GM10266 (cell line): Measurements from ENCODE around the gene KCNH8.

ENCODE experiments used
- DNase-seq: peaks from one replicate; pipeline ENCODE4 v3.0.0; 2012; ENCODE audit errors: extremely low spot score
- TF ChIP-seq, protein P1 (sequence below): IDR thresholded peaks from 2 replicates; pipeline ENCODE4 v1.5.1; 2012; ENCODE audit warnings: mild to moderate bottlenecking, low read depth; ENCODE audit not compliant: control insufficient read depth, insufficient read depth; ENCODE audit errors: missing control alignments

Gene KCNH8

GRCh38 chr3:19173945-19174344, 25.6 kb downstream of the KCNH8 start:
- TF ChIP-seq, protein P1, sequence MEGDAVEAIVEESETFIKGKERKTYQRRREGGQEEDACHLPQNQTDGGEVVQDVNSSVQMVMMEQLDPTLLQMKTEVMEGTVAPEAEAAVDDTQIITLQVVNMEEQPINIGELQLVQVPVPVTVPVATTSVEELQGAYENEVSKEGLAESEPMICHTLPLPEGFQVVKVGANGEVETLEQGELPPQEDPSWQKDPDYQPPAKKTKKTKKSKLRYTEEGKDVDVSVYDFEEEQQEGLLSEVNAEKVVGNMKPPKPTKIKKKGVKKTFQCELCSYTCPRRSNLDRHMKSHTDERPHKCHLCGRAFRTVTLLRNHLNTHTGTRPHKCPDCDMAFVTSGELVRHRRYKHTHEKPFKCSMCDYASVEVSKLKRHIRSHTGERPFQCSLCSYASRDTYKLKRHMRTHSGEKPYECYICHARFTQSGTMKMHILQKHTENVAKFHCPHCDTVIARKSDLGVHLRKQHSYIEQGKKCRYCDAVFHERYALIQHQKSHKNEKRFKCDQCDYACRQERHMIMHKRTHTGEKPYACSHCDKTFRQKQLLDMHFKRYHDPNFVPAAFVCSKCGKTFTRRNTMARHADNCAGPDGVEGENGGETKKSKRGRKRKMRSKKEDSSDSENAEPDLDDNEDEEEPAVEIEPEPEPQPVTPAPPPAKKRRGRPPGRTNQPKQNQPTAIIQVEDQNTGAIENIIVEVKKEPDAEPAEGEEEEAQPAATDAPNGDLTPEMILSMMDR: no peak
- DNase-seq: no peak

DNA sequence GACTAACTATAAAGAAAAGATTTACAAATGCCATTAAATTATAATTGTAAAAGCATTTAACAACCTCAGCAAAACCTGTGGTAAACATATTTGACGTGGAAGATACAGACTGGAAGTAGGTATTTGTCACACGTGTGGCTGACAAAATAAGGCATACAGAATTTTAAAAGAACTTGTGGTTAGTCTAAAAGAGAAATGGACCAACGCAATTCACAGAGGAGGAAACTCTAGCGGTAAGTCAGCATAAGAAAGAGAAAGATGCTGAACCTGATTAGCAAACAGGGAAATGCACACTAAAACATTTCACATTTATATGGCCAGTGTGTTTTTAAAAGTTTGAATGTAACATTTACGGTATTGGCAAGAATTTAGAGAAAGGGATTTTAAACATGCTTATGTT, 35.3 kb downstream of the KCNH8 start:
- DNase-seq: no peak

DNA sequence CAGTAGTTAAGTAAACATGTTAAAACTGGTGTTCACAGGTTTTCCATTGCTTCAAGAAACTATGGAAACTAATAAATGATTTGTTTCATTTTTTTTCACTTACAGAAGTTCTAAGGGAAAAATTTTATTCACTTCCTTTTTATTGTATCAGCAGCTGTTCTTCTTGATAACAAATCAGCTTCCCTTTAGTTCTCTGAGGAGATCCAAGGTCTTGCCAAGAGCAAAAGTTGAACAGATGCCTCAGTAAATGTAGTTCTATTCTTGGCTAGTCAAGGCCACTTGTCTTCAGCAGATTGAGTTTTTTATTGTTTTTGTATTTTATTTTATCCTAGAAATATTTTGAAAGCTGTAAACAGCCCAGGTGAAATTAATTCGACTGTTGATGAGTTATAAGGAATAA, 41.8 kb downstream of the KCNH8 start:
- TF ChIP-seq, protein P1: no peak
- DNase-seq: no peak

More for the DNA sequence above, 35.3 kb downstream of the KCNH8 start:
- TF ChIP-seq, protein P1: no peak

DNA sequence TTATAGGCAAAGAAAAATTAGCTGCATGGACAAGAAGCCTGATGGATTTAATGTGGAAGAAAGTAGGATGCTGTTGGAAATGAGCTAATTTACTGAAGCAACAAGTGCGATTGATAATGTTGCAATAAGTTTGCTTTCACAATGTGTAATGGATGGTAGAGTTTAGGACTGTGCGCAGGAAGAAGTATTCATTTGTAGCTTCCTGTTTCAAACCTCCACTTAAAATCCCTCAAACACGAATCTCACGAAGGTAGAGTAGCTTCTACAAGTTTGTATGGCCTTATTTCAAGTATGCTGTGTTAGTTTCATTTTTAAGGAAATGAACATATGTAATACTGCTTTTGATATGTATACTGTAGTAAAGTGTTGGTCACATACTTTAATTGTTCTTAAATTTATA, 42.3 kb downstream of the KCNH8 start:
- TF ChIP-seq, protein P1: no peak
- no peak for DNase-seq

GRCh38 chr3:19199131-19199530, 50.8 kb downstream of the KCNH8 start:
- DNase-seq: no peak
- TF ChIP-seq, protein P1: no peak

DNA sequence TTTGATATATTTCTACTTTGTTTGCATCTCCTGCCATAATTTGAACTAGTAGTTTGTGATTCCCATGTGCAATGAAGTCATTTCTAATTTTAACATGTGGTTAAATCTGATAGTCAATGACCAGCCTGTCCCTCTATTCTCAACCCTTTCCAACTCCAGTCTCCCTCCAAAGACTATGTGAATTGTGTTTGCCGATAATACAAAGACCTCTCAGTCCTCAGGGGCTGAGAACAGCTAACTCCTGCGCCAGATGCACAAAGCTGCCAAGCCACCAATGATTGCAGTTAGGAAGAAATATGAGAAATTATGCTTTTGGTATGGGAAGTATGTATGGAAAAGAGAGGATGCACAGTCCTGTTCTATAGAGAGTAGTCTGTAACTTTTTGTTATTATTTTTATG, 54.0 kb downstream of the KCNH8 start:
- DNase-seq: no peak
- TF ChIP-seq, protein P1: no peak

- TF ChIP-seq, protein P1: no peak
- no peak for DNase-seq
Measured at GRCh38 chr3:19202754-19203153, 54.4 kb downstream of the KCNH8 start.
